ENCODE measurements around the gene CFAP410. TPM values are rescaled to one million over a fixed set of nuclear protein-coding genes. Genes with fewer than 3 reads are reported as not detected.

Gene CFAP410
- total RNA-seq, 1 experiment from 2014 or later, result 19.3 TPM

DNA sequence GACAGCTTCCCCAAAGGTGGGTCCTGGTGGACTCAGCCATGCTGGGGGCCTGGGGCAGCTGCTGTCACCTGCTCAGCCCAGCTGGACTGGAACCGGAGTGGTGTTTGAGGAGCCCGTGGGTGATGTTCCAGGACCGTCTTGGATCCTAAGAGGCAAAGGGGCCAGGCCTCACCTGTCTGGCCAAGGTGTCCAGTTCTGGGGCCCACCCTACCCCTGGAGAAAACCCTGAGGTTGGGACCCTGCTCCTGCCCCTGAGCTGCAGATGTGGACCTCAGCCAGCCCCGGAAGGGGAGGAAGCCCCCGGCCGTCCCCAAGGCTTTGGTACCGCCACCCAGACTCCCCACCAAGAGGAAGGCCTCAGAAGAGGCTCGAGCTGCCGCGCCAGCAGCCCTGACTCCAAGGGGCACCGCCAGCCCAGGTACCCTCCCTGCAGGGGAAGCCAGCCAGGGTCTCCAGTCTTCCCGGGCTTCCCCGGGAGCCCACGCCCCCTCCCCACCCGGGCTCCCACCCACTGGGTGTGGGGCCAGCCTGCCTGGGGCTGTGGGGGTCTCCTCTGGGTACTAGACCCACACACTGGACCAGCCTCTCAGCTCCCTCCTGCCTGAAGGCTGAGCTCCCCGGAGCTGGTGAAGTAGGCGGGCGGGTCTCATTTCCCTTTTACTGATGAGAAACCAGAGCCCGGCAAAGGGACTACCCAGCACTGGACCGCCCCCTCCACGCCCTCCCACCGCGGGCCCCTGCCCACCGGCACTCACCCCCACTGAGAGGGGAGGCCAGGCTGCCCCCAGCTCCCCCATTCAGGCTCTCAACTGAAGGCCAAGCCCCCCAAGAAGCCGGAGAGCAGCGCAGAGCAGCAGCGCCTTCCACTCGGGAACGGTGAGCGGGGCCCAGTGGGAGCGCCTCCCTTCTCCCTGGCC is 52.2 kb downstream of the CFAP410 start (continued):
- TF ChIP-seq ZNF512 (CRISPR knock-in tag; IDR thresholded peaks at IDR 0.05; ENCODE audit: borderline replicate concordance), result no peak
- no peak for TF ChIP-seq ZNF396 (CRISPR knock-in tag; IDR thresholded peaks at IDR 0.05; ENCODE audit: borderline replicate concordance)
- no peak for TF ChIP-seq ATF3 (CRISPR knock-in tag; conservative IDR thresholded peaks at IDR 0.05)
- TF ChIP-seq, protein P1, sequence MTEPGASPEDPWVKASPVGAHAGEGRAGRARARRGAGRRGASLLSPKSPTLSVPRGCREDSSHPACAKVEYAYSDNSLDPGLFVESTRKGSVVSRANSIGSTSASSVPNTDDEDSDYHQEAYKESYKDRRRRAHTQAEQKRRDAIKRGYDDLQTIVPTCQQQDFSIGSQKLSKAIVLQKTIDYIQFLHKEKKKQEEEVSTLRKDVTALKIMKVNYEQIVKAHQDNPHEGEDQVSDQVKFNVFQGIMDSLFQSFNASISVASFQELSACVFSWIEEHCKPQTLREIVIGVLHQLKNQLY (CRISPR knock-in tag; IDR thresholded peaks at IDR 0.05), result no peak
- no peak for TF ChIP-seq FOXP4 (CRISPR knock-in tag; IDR thresholded peaks at IDR 0.05)
- no peak for TF ChIP-seq ZNF281 (CRISPR knock-in tag; IDR thresholded peaks at IDR 0.05)
- TF ChIP-seq, protein P2, sequence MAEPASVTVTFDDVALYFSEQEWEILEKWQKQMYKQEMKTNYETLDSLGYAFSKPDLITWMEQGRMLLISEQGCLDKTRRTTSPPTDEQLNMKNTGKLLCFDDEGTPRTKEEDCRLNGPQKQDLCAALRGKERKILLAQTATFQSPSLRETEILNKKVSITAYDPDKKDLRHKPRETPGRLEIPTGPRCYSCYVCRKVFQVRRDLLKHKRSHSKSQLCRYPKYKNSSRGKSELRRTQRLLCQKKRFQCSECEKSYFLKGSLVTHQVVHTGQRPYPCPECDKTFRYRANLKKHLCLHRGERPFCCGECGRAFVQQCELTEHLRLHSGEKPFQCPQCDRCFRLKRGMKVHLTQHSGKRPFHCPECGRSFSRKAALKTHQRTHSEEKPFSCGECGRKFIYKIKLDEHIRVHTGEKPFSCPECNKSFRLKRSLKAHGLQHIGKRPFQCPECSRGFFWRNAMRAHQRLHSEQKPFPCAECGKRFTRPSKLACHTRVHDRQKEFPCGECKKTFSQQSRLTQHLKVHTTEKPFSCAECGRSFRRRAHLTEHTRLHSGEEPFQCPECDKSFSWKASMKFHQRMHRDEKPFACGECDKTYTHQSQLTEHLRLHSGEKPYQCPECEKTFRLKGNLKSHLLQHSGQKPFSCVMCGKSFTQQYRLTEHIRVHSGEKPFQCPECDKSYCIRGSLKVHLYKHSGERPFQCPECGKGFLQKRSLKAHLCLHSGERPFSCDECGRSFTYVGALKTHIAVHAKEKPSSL (CRISPR knock-in tag; conservative IDR thresholded peaks at IDR 0.05), result no peak
- no peak for TF ChIP-seq NFE2L1 (CRISPR knock-in tag; IDR thresholded peaks at IDR 0.05)
- no peak for TF ChIP-seq TEAD1 (CRISPR knock-in tag; IDR thresholded peaks at IDR 0.05)
- TF ChIP-seq KAT7 (CRISPR knock-in tag; IDR thresholded peaks at IDR 0.05; ENCODE audit: borderline replicate concordance), result no peak

- Mint-ChIP-seq H3K9me3 (no peaks in the 10 kb centered on the region), H3K27me3 (ENCODE audit: low read depth) (peaks cover 30% of the 10 kb centered on the region), H3K27ac (no peak overlapping the region), H3K4me1 (peaks cover 21% of the 10 kb centered on the region), H3K4me3 (no peak overlapping the region), H3K36me3 (no peaks in the 10 kb centered on the region)
- CTCF ChIA-PET, result interaction anchor here (2.9 kb wide), 1 partner anchor 11 kb away, joined by 22 read pairs; no protein-coding TSS in a partner anchor
- no peak for ATAC-seq
- no peak for DNase-seq (ENCODE audit: low spot score)
- POLR2A ChIA-PET, result interaction anchor here (0.7 kb wide), 1 partner anchor 359 kb away, joined by 4 read pairs; no protein-coding TSS in a partner anchor
- TF ChIP-seq JUN (CRISPR knock-in tag; IDR thresholded peaks at IDR 0.05) (no peak), TEAD1 (CRISPR knock-in tag; IDR thresholded peaks at IDR 0.05) (no peak), ZNF512 (CRISPR knock-in tag; IDR thresholded peaks at IDR 0.05; ENCODE audit: borderline replicate concordance) (no peak), RORB (CRISPR knock-in tag; IDR thresholded peaks at IDR 0.05) (no peak), FOXK1 (CRISPR knock-in tag; IDR thresholded peaks at IDR 0.05) (no peak)
- TF ChIP-seq, protein P3, sequence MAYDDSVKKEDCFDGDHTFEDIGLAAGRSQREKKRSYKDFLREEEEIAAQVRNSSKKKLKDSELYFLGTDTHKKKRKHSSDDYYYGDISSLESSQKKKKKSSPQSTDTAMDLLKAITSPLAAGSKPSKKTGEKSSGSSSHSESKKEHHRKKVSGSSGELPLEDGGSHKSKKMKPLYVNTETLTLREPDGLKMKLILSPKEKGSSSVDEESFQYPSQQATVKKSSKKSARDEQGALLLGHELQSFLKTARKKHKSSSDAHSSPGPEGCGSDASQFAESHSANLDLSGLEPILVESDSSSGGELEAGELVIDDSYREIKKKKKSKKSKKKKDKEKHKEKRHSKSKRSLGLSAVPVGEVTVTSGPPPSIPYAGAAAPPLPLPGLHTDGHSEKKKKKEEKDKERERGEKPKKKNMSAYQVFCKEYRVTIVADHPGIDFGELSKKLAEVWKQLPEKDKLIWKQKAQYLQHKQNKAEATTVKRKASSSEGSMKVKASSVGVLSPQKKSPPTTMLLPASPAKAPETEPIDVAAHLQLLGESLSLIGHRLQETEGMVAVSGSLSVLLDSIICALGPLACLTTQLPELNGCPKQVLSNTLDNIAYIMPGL (CRISPR knock-in tag; IDR thresholded peaks at IDR 0.05), result no peak
- TF ChIP-seq, protein P4, sequence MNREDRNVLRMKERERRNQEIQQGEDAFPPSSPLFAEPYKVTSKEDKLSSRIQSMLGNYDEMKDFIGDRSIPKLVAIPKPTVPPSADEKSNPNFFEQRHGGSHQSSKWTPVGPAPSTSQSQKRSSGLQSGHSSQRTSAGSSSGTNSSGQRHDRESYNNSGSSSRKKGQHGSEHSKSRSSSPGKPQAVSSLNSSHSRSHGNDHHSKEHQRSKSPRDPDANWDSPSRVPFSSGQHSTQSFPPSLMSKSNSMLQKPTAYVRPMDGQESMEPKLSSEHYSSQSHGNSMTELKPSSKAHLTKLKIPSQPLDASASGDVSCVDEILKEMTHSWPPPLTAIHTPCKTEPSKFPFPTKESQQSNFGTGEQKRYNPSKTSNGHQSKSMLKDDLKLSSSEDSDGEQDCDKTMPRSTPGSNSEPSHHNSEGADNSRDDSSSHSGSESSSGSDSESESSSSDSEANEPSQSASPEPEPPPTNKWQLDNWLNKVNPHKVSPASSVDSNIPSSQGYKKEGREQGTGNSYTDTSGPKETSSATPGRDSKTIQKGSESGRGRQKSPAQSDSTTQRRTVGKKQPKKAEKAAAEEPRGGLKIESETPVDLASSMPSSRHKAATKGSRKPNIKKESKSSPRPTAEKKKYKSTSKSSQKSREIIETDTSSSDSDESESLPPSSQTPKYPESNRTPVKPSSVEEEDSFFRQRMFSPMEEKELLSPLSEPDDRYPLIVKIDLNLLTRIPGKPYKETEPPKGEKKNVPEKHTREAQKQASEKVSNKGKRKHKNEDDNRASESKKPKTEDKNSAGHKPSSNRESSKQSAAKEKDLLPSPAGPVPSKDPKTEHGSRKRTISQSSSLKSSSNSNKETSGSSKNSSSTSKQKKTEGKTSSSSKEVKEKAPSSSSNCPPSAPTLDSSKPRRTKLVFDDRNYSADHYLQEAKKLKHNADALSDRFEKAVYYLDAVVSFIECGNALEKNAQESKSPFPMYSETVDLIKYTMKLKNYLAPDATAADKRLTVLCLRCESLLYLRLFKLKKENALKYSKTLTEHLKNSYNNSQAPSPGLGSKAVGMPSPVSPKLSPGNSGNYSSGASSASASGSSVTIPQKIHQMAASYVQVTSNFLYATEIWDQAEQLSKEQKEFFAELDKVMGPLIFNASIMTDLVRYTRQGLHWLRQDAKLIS (CRISPR knock-in tag; IDR thresholded peaks at IDR 0.05; ENCODE audit: borderline replicate concordance), result no peak
These were observed 53.0 kb downstream of the CFAP410 start for GRCh38 chr21:44286086-44286715.
